ENCODE data around the gene C1QTNF8.

- TF ChIP-seq CTCF (IDR thresholded peaks at IDR 0.05): no peak
- no peak for TF ChIP-seq EZH2 (IDR thresholded peaks at IDR 0.05; ENCODE audit: borderline replicate concordance, insufficient read depth, low read depth, low read length, poor library complexity, severe bottlenecking)
Observed at GRCh38 chr16:1049976-1050247, 46.1 kb downstream of the C1QTNF8 start.

All from B cell (primary cell).